GM21390 (cell line): ENCODE results near the gene ARPC5L.
A peak's percentile ranks its signal among the peaks of the same experiment; 100 is the strongest.
"Not testable (repeated sequence)": the region's sequence is repeated elsewhere in the genome, so short reads cannot be mapped to it uniquely, and the experiment has no call there.

Source experiments
- ATAC-seq: cut with Tn5 transposase; IDR thresholded peaks from one replicate; pipeline ENCODE4 v1.9.1; 2021; ENCODE audit not compliant: unreplicated experiment

Gene ARPC5L

GRCh38 chr9:124840300-124840833 lies 21.6 kb upstream of the ARPC5L start:
- no peak for ATAC-seq

- no peak for ATAC-seq
These were observed 20.7 kb upstream of the ARPC5L start for GRCh38 chr9:124841075-124841821.

- ATAC-seq: no peak
These were observed 18.4 kb upstream of the ARPC5L start for GRCh38 chr9:124843456-124844034.

- no peak for ATAC-seq
These were observed 17.6 kb upstream of the ARPC5L start for GRCh38 chr9:124844291-124844690.

GRCh38 chr9:124846467-124846866 lies 15.5 kb upstream of the ARPC5L start:
- ATAC-seq: not testable (repeated sequence)

GRCh38 chr9:124846969-124847368 lies 15.0 kb upstream of the ARPC5L start:
- ATAC-seq: no peak

- ATAC-seq: no peak
These were observed 12.1 kb upstream of the ARPC5L start for GRCh38 chr9:124849801-124850200.

GRCh38 chr9:124852121-124852828 lies 9.7 kb upstream of the ARPC5L start:
- ATAC-seq: no peak

GRCh38 chr9:124852829-124853531 lies 8.9 kb upstream of the ARPC5L start, which contains the start of gene WDR38:
WDR38 (plus strand) TSS chr9:124853460; CDS start chr9:124853532, 72 bp downstream.
- peak; percentile 74 for ATAC-seq

- ATAC-seq: no peak
These were observed 8.3 kb upstream of the ARPC5L start for GRCh38 chr9:124853605-124854143.

GRCh38 chr9:124854161-124854560 lies 7.8 kb upstream of the ARPC5L start:
- no peak for ATAC-seq

- no peak for ATAC-seq
These were observed 7.1 kb upstream of the ARPC5L start for GRCh38 chr9:124854822-124855221.

GRCh38 chr9:124855566-124855943 lies 6.4 kb upstream of the ARPC5L start:
- ATAC-seq: no peak

GRCh38 chr9:124855944-124856765 lies 5.8 kb upstream of the ARPC5L start:
- no peak for ATAC-seq

GRCh38 chr9:124857533-124858162 lies 4.3 kb upstream of the ARPC5L start:
- ATAC-seq: no peak

- ATAC-seq: no peak
These were observed 3.4 kb upstream of the ARPC5L start for GRCh38 chr9:124858330-124859046.

- no peak for ATAC-seq
These were observed 1.9 kb upstream of the ARPC5L start for GRCh38 chr9:124859803-124860581.
